PC-3 (cell line): ENCODE data around the gene SLC2A13. TPM values are rescaled to one million over a fixed set of nuclear protein-coding genes. Genes with fewer than 3 reads are reported as not detected.

ENCODE experiments used
- ATAC-seq: fragments of 200-7000 bp; cut with Tn5 transposase; 2 replicates; pipeline ENCODE4 v1.9.1; 2020; ENCODE audit warnings: mild to moderate bottlenecking, moderate library complexity
- BruUV-seq: library from RNA; stranded (reverse); fragments of 400-500 nt; replicated peaks from 2 replicates; lab custom pipeline; 2021; lab: Mats Ljungman, UMichigan
- CTCF ChIA-PET: fragments of 300-600 bp; sonication (Branson Sonifier 250); formaldehyde crosslinking; loops from one replicate; lab custom pipeline; 2022; ENCODE audit warnings: antibody characterized with exemption; lab: Charles Lee
- POLR2A ChIA-PET: fragments of 300-600 bp; sonication (Branson Sonifier 250); formaldehyde crosslinking; loops from one replicate; lab custom pipeline; 2022; ENCODE audit warnings: antibody characterized with exemption; ENCODE audit not compliant: unreplicated experiment; lab: Charles Lee
- DNase-seq: peaks from one replicate; pipeline ENCODE4 v3.0.0-alpha.2; 2015
- H2AFZ ChIP-seq: fragments of 300-600 bp; sonication (generic); 2 replicates; pipeline ENCODE4 v1.6.0; 2016; ENCODE audit warnings: antibody characterized with exemption, low read length
- H3F3A ChIP-seq: fragments of 300-600 bp; sonication (generic); one replicate; pipeline ENCODE4 v1.6.0; 2017; ENCODE audit warnings: antibody characterized with exemption, low read length, control low read depth, mild to moderate bottlenecking; ENCODE audit not compliant: unreplicated experiment
- H3K27ac ChIP-seq: fragments of 300-600 bp; sonication (generic); 2 replicates; pipeline ENCODE4 v1.5.1; 2016; ENCODE audit warnings: mild to moderate bottlenecking, low read length
- H3K27me3 ChIP-seq: fragments of 300-600 bp; sonication (generic); 2 replicates; pipeline ENCODE4 v1.6.1; 2016; ENCODE audit warnings: low read length, mixed read lengths
- H3K36me3 ChIP-seq: fragments of 300-600 bp; sonication (generic); 2 replicates; pipeline ENCODE4 v1.6.1; 2016; ENCODE audit warnings: low read depth, mixed run types, low read length, mixed read lengths
- H3K4me1 ChIP-seq: fragments of 300-600 bp; sonication (generic); 2 replicates; pipeline ENCODE4 v1.5.1; 2016; ENCODE audit warnings: low read length; ENCODE audit not compliant: insufficient read depth
- H3K4me2 ChIP-seq: fragments of 300-600 bp; sonication (generic); 2 replicates; pipeline ENCODE4 v1.6.0; 2016; ENCODE audit warnings: low read length
- H3K4me3 ChIP-seq: fragments of 300-600 bp; sonication (generic); 2 replicates; pipeline ENCODE4 v1.5.1; 2016; ENCODE audit warnings: mild to moderate bottlenecking, low read length, mixed read lengths
- H3K79me2 ChIP-seq: fragments of 300-600 bp; sonication (generic); 2 replicates; pipeline ENCODE4 v1.6.1; 2017; ENCODE audit warnings: low read length, mixed read lengths
- H3K9ac ChIP-seq: fragments of 300-600 bp; sonication (generic); 2 replicates; pipeline ENCODE4 v1.6.0; 2016; ENCODE audit warnings: mild to moderate bottlenecking, low read length
- H3K9me2 ChIP-seq: fragments of 300-600 bp; sonication (generic); replicated peaks from 2 replicates; pipeline ENCODE4 v1.6.1; 2016; ENCODE audit warnings: mixed run types, low read length, mixed read lengths
- H3K9me3 ChIP-seq: fragments of 300-600 bp; sonication (generic); 2 replicates; pipeline ENCODE4 v1.6.1; 2016; ENCODE audit warnings: low read length, mixed read lengths
- H4K20me1 ChIP-seq: fragments of 300-600 bp; sonication (generic); 2 replicates; pipeline ENCODE4 v1.6.1; 2016; ENCODE audit warnings: low read length, mixed read lengths
- EZH2 ChIP-seq: fragments of 300-600 bp; sonication (generic); IDR thresholded peaks from one replicate; pipeline ENCODE4 v1.6.1; 2017; ENCODE audit warnings: antibody characterized with exemption, mild to moderate bottlenecking, low read length; ENCODE audit not compliant: unreplicated experiment
- EZH2phosphoT487 ChIP-seq: fragments of 300-600 bp; sonication (generic); IDR thresholded peaks from 2 replicates; pipeline ENCODE4 v1.6.1; 2018; ENCODE audit warnings: mild to moderate bottlenecking, antibody characterized with exemption, low read length, borderline replicate concordance
- intact Hi-C: fragments of 100-400 bp; cut with micrococcal nuclease; formaldehyde crosslinking; loops from 2 replicates; pipeline ENCODE4 v1.9.0; 2023
- total RNA-seq: library from RNA; depleted of rRNA; stranded (reverse); fragments of >200 nt; gene quantifications from 2 replicates; pipeline ENCODE4 v1.2.3, GENCODE V29; 2014
- TF ChIP-seq, protein P1 (sequence below): fragments of 300-600 bp; sonication (generic); conservative IDR thresholded peaks from 2 replicates; pipeline ENCODE4 v1.5.1; 2017; ENCODE audit warnings: antibody characterized with exemption, low read depth, mild to moderate bottlenecking, low read length

The SLC2A13 gene
- total RNA-seq, 1 experiment from 2014 or later = 3.4 TPM

DNA sequence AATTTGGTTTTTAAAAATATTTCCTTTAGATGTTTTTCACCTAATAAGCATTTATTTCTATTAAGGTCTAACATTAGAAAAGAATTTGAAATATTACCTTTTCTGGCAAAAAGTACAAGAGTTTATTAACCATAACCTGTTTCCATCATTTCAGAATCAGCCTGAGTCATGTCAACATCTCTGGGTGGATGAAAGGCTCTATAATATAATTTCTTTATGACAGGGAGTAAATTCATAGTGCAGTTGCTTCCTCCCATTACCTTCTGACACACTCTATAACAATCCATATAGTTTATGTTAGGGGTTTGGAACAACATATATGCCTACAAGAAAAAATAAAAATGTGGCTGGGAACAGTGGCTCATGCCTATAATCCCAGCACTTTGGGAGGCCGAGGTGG, 134.5 kb downstream of the SLC2A13 start:
- intact Hi-C loops = no loop called here
- ATAC-seq = no peak
- TF ChIP-seq EZH2phosphoT487 = no peak
- TF ChIP-seq, protein P1, sequence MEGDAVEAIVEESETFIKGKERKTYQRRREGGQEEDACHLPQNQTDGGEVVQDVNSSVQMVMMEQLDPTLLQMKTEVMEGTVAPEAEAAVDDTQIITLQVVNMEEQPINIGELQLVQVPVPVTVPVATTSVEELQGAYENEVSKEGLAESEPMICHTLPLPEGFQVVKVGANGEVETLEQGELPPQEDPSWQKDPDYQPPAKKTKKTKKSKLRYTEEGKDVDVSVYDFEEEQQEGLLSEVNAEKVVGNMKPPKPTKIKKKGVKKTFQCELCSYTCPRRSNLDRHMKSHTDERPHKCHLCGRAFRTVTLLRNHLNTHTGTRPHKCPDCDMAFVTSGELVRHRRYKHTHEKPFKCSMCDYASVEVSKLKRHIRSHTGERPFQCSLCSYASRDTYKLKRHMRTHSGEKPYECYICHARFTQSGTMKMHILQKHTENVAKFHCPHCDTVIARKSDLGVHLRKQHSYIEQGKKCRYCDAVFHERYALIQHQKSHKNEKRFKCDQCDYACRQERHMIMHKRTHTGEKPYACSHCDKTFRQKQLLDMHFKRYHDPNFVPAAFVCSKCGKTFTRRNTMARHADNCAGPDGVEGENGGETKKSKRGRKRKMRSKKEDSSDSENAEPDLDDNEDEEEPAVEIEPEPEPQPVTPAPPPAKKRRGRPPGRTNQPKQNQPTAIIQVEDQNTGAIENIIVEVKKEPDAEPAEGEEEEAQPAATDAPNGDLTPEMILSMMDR = no peak
- no peak for TF ChIP-seq EZH2

DNA sequence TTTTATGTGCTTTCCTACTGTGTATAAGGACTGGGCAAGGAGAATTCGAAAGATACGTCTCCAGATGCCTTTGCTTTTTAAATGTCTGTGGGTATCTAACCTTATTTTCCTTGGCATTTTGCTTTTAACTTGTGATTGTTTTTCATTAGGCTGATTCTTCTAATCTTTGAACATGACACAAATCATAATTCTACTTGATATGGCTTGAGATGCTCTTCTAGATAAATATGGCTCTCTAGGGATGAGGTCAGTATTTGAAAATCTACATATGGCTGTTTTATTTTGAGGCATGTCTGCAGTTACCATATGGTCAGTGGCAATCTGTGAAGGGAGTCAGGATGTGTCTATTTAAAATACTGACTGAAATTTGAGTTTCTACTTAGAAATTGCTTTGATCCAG, 139.2 kb downstream of the SLC2A13 start:
- Histone ChIP-seq H3K27me3 (no peaks in the 10 kb centered on the region), H3K36me3 (no peaks in the 10 kb centered on the region), H3K4me3 (no peak overlapping the region), H3K9me3 (no peaks in the 10 kb centered on the region), H3K4me2 (no peak overlapping the region), H3K79me2 (no peaks in the 10 kb centered on the region), H3K9me2 (no peaks in the 10 kb centered on the region), H3F3A (no peaks in the 10 kb centered on the region), H3K9ac (no peak overlapping the region), H3K4me1 (no peaks in the 10 kb centered on the region), H2AFZ (no peak overlapping the region), H4K20me1 (no peaks in the 10 kb centered on the region), H3K27ac (no peak overlapping the region)
- intact Hi-C loops = no loop called here
- DNase-seq (no peak), ATAC-seq (no peak)
- no peak for TF ChIP-seq EZH2
- TF ChIP-seq EZH2phosphoT487 = no peak
- TF ChIP-seq, protein P1 = no peak
- CTCF ChIA-PET = no interaction called here
- BruUV-seq = no TSS peak
- POLR2A ChIA-PET = no interaction called here

More for the DNA sequence above, 134.5 kb downstream of the SLC2A13 start:
- H3K36me3 ChIP-seq = no peaks in the 10 kb centered on the region
- H3K4me2 ChIP-seq = no peak overlapping the region
- ChIA-PET POLR2A (no interaction called here), CTCF (no interaction called here)
- H3K9me3 ChIP-seq = no peaks in the 10 kb centered on the region
- no peaks in the 10 kb centered on the region for H3F3A ChIP-seq
- H3K9ac ChIP-seq = no peak overlapping the region
- H3K4me3 ChIP-seq = no peak overlapping the region
- DNase-seq = no peak
- no peaks in the 10 kb centered on the region for H4K20me1 ChIP-seq
- H2AFZ ChIP-seq = no peak overlapping the region
- H3K79me2 ChIP-seq = no peaks in the 10 kb centered on the region
- H3K27ac ChIP-seq = no peak overlapping the region
- H3K27me3 ChIP-seq = no peaks in the 10 kb centered on the region
- BruUV-seq = no TSS peak
- H3K4me1 ChIP-seq = no peaks in the 10 kb centered on the region
- H3K9me2 ChIP-seq = no peaks in the 10 kb centered on the region

DNA sequence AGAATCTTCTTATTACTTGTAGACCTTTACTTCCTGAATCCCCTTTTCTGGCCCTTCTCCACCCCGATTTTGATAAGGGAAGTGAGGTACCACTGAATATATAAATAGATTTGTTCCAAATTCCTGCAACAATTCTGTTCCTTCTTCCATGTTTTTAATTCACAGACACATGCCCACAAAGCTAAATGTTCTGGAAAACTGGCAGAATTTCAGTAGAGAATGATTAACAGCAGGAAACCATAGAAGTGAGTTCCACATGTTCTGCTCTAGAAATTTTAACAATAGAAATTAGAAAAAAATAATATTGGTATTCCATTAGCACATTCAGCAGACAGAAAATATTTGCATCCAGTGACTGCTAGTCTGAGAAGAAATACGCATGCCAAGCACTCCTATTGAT, 139.6 kb downstream of the SLC2A13 start:
- BruUV-seq = no TSS peak
- ATAC-seq (no peak), DNase-seq (no peak)
- intact Hi-C loops = no loop called here
- CTCF ChIA-PET = no interaction called here
- H3K4me1 ChIP-seq = no peaks in the 10 kb centered on the region
- H3F3A ChIP-seq = no peaks in the 10 kb centered on the region
- no peak overlapping the region for H3K9ac ChIP-seq
- no peaks in the 10 kb centered on the region for H3K36me3 ChIP-seq
- H3K27me3 ChIP-seq = no peaks in the 10 kb centered on the region
- POLR2A ChIA-PET = no interaction called here
- H3K9me2 ChIP-seq = no peaks in the 10 kb centered on the region
- TF ChIP-seq, protein P1 = no peak
- TF ChIP-seq EZH2phosphoT487 = no peak
- TF ChIP-seq EZH2 = no peak
- H3K4me2 ChIP-seq = no peak overlapping the region
- H3K27ac ChIP-seq = no peak overlapping the region
- no peaks in the 10 kb centered on the region for H4K20me1 ChIP-seq
- H3K4me3 ChIP-seq = no peak overlapping the region
- no peak overlapping the region for H2AFZ ChIP-seq
- no peaks in the 10 kb centered on the region for H3K9me3 ChIP-seq
- no peaks in the 10 kb centered on the region for H3K79me2 ChIP-seq
